NCI-H146 (cell line): ENCODE data around the gene PTPN11.
A peak's percentile ranks its signal among the peaks of the same experiment; 100 is the strongest.
"Not testable (repeated sequence)": the region's sequence is repeated elsewhere in the genome, so short reads cannot be mapped to it uniquely, and the experiment has no call there.

Source experiments
- DNase-seq: peaks from one replicate; lab custom pipeline; 2025; lab: John Stamatoyannopoulos, UW

PTPN11 gene

DNA sequence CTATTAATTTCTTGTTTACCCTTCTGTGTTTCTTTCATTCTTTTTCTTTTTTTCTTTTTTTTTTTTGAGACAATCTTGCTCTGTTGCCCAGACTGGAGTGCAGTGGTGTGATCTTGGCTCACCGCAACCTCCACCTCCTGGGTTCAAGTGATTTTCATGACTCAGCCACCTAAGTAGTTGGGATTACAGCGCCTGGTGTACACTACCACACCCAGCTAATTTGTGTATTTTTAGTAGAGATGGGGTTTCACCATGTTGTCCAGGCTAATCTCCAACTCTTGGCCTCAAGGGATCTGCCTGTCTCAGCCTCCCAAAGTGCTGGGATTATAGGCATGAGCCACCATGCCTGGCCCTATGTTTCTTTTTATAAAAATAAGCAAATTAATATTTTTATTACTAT is 29.4 kb downstream of the PTPN11 start:
- not testable (repeated sequence) for DNase-seq

DNA sequence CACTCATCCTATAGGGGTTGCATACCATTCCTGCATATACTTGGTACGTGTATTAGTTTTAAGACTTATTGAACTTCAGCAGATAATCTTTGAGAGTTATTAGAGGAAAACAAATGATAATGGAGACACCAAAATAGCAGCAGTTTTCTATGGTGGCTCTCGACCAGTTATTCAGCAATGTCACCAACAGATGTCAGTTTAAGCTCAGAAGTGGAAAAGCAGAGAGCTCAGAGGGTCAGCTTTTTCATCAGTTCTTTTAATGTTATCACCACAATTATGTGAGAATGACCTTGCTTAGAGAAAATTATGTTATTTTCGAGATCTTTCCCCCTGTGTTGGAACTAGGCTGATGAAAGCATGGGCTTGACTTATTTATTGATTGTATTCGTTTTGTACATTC is 32.0 kb downstream of the PTPN11 start:
- no peak for DNase-seq

- no peak for DNase-seq
Observed at GRCh38 chr12:112456029-112456428, 37.3 kb downstream of the PTPN11 start.

GRCh38 chr12:112457142-112457541 is 38.4 kb downstream of the PTPN11 start:
- DNase-seq: not testable (repeated sequence)

DNA sequence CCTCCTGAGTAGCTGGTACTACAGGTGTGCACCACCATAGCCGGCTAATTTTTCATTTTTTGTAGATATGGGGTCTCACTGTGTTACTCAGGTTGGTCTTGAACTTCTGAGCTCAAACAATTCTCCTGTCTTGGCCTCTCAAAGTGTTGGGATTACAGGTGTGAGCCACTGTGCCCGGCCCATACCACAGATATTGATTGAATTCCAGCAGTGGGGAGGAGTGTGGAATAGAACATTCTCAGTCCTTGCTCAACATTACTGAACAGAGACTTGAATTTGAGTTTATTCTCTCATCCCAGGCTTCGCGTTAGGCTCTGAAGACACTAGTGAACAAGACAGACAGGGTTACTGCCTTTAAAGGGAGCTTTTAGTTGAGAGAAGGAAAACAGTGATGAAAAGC is 39.6 kb downstream of the PTPN11 start:
- DNase-seq: no peak

- no peak for DNase-seq
Observed at GRCh38 chr12:112458751-112459150, 40.0 kb downstream of the PTPN11 start.

- no peak for DNase-seq
Observed at GRCh38 chr12:112463478-112463877, 44.7 kb downstream of the PTPN11 start.

DNA sequence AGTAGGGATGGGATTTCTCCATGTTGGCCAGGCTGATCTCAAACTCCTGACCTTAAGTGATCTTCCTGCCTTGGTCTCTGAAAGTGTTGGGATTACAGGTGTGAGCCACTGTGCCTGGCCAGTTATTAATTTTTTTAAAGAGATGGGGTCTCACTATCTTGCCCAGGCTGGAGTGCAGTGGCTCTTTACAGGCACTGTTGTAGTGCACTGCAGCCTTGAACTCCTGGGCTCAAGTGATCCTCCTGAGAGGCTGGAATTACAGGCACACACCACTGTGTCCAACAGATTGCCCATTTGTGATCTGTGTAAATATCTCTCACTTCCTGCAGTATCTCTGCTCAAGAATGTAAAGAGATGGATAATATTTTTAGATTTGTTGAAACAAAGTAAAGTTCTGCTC is 45.9 kb downstream of the PTPN11 start:
- DNase-seq: no peak

DNA sequence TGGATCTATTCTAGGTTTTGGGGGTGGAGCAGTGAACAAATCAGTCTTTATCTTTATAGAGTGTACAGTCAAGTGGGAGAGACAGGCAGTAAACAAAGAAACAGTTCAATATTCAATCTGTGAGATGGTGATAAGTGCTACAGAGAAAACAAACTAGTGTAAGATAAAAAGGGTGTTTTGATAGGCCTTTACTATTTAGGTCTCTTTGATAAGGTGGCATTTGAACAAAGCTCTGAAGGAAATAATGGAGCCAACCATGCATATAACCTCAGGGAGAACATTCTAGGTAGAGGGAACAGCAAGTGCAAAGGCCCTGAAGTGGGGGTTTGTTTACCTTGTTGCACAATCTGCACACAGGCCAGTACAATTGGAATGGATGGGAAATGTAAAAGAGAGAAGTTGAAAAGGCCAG is 47.3 kb downstream of the PTPN11 start:
- no peak for DNase-seq

DNA sequence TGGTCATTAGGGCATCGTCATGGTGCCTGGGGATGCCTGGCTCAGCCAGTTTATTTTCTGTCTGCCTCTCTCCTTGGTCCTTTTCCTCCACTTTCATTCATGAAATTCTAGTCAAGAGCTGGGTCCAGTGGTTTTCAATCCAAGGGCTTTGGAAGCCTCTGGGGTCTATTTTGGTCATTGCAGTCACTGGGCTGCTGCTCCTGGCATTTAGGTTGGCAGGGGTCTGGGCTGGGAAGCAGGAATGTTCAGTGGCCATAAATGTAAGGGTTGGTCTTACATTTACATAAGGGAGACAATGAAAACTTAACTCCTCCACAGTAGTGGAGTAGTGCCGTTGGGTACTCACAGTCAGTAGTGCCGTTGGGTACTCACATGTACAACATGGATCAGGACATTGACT is 48.1 kb downstream of the PTPN11 start:
- DNase-seq: no peak

DNA sequence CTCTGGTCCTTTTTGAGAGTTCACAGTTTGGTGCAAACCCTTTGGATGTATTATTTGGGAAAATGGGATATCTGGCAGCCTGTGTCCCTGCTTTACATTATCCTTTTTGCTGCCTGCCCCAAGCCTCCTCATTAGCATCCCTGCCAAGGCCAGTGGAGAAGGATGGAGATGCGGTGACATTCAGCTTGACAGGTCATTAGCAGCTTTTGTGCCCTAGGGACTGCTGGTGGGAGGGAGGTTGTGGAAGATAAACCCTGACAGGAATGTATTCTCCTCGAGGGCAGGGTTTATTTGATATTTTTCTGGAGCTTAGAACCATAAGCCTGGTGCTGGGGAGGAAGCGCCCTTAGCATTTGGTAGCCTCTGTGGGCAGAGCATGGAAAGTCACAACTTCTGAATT is 49.3 kb downstream of the PTPN11 start:
- DNase-seq: no peak

DNA sequence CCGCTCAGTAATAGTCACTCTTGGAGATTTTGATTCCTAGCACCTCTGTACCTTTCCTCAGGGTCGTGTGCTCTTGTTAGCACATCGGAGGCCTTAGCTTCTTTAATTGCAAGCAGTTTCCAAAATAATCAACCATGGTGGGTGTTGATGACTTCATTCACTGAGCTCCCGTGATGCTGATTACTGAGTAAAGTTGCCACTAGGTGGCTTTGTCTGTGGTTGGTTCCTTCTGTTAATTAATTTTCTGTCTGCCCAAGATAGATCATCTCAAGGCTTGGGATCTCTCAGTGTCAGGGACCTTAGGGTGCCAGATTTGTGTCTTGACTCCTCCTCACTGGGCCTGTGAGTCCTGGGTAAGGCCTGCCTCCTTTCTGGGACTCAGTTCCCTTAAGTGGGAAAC is 54.3 kb downstream of the PTPN11 start:
- DNase-seq: no peak

DNA sequence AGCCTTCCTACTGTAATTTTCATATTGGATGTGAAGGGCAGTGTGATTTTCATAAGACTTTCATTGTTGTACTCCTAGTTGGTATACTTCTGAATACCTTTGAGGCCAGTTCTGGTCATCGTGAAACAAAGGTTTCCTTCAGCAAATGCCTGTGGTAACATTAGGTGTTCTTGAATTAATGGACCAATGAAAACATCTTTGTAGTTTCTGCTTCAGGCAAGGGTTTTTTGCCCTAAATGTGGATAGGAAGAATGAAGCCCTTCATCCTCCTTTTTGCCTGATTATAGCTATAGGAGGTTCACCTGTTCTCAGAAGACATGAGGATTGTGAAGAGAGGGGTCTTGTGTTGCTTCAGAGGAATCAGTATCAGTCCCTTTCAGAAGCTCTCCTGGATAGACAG is 60.7 kb downstream of the PTPN11 start:
- DNase-seq: no peak

DNA sequence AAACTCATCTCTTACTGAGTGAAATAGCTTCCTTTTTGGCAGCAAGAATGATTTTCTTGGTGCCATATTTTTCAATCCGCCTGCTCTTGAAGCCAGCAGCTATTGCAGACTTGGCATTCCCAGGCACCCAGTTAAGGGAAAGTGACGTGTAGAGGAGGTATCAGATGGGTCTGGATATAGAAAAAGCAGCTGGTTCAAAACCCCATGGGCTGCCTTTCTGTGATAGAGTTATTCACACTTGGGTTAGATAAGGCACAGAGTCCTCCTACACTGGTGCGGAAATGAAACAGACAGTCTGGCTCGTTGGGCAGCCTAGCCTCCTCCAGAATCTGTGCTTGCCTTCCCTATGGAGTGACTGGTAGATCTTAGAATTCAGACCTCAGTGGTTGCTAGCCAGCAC is 62.2 kb downstream of the PTPN11 start:
- no peak for DNase-seq

DNA sequence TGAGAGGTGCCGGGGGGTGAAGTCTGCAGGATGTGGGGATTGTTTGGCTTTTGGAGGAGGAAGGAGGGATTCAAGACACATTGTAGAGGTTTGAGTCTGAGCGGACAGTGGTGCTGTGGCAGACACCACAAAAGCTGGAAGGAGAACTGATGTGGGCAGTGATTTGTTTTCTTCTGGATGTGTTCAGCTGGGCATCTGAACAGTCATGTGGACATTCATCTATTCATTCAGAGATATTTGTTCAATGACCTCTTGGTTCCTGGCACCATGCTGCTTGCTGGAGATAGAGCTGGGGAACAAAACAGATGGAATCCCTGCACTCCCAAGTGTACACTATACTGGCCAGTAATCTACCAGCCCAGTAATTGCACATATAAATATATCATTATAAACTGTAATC is 64.0 kb downstream of the PTPN11 start:
- DNase-seq: peak; percentile 74

GRCh38 chr12:112486361-112486760 is 67.6 kb downstream of the PTPN11 start:
- no peak for DNase-seq

GRCh38 chr12:112488257-112488876 is 69.6 kb downstream of the PTPN11 start:
- no peak for DNase-seq

DNA sequence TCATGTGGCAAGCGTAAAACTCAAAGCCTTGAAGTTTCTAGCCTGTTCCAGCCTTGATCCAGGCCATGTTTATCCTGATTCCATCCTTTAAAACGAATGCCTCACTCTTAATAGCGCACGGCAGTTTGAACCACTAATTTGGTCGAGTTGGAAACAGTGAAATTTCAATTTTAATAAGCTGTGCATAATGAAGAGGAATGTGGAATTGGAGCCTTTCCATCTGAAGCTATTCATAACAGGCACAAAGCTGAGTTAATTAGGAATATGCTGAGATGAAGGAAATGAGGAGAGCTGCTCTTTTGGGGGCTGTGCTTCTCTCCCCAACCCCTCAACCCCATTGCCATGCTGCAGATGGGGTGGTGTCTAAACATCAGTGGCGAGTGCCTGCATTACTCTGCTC is 70.7 kb downstream of the PTPN11 start:
- DNase-seq: no peak

- DNase-seq: no peak
Observed at GRCh38 chr12:112496496-112496895, 77.7 kb downstream of the PTPN11 start.

- DNase-seq: no peak
Observed at GRCh38 chr12:112498580-112498979, 79.8 kb downstream of the PTPN11 start.

DNA sequence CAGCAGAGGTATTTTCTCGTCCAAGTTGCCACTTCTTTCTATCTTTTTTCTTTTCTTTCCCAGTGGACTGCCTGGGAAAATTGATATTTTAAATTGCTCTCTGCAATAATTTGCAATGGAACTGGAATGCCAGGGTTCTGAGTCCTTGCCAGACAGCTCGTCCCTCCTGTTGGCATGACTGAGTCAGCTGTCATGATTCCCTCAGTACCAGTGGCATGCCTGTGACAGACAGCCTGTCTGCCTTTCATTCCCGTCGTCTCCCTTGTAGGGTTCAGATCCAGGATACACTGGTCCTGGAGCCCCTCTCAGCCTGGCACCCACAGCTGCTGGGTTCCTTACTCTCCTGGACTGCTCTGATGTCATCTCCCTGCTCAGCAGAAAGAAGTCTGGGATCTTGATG is 84.8 kb downstream of the PTPN11 start:
- no peak for DNase-seq

GRCh38 chr12:112506513-112507166 is 87.9 kb downstream of the PTPN11 start:
- DNase-seq: peak; percentile 3

- no peak for DNase-seq
Observed at GRCh38 chr12:112513471-112513870, 94.7 kb downstream of the PTPN11 start.

GRCh38 chr12:112514456-112514855 is 95.7 kb downstream of the PTPN11 start:
- no peak for DNase-seq
